Left hindlimb (tissue), 1 donor: Measurements from ENCODE around the gene SEMA6A.
"Not testable (repeated sequence)": the region's sequence is repeated elsewhere in the genome, so short reads cannot be mapped to it uniquely, and the experiment has no call there.

Experiments
- DNase-seq: peaks from one replicate; pipeline ENCODE4 v3.0.0-alpha.2; 2018

Gene SEMA6A

GRCh38 chr5:116545465-116545864 lies 29.2 kb downstream of the SEMA6A start:
- DNase-seq = not testable (repeated sequence)

- DNase-seq = no peak
Observed at GRCh38 chr5:116544531-116545241, 29.9 kb downstream of the SEMA6A start.

- DNase-seq = no peak
Observed at GRCh38 chr5:116543501-116543900, 31.1 kb downstream of the SEMA6A start.

- DNase-seq = no peak
Observed at GRCh38 chr5:116542619-116543018, 32.0 kb downstream of the SEMA6A start.

GRCh38 chr5:116539222-116539621 lies 35.4 kb downstream of the SEMA6A start:
- DNase-seq = no peak

GRCh38 chr5:116536316-116537083 lies 38.1 kb downstream of the SEMA6A start:
- DNase-seq = no peak

- DNase-seq = no peak
Observed at GRCh38 chr5:116534964-116535651, 39.5 kb downstream of the SEMA6A start.

GRCh38 chr5:116532762-116533525 lies 41.7 kb downstream of the SEMA6A start:
- no peak for DNase-seq

GRCh38 chr5:116531635-116532034 lies 43.0 kb downstream of the SEMA6A start:
- no peak for DNase-seq

- DNase-seq = no peak
Observed at GRCh38 chr5:116531117-116531516, 43.5 kb downstream of the SEMA6A start.

- DNase-seq = no peak
Observed at GRCh38 chr5:116530276-116530675, 44.3 kb downstream of the SEMA6A start.

GRCh38 chr5:116529615-116530014 lies 45.0 kb downstream of the SEMA6A start:
- DNase-seq = no peak

- no peak for DNase-seq
Observed at GRCh38 chr5:116528519-116529234, 45.9 kb downstream of the SEMA6A start.

GRCh38 chr5:116527582-116527981 lies 47.0 kb downstream of the SEMA6A start:
- DNase-seq = no peak

GRCh38 chr5:116525674-116526073 lies 48.9 kb downstream of the SEMA6A start:
- DNase-seq = no peak

- no peak for DNase-seq
Observed at GRCh38 chr5:116524966-116525365, 49.7 kb downstream of the SEMA6A start.

- no peak for DNase-seq
Observed at GRCh38 chr5:116524051-116524904, 50.3 kb downstream of the SEMA6A start.

- DNase-seq = not testable (repeated sequence)
Observed at GRCh38 chr5:116523182-116523581, 51.4 kb downstream of the SEMA6A start.

- no peak for DNase-seq
Observed at GRCh38 chr5:116522356-116523136, 52.1 kb downstream of the SEMA6A start.

- peak; percentile 79 for DNase-seq
Observed at GRCh38 chr5:116521173-116521872, 53.3 kb downstream of the SEMA6A start.
